Measurements from ENCODE around the gene SPRR3. TPM values are rescaled to one million over a fixed set of nuclear protein-coding genes. Genes with fewer than 3 reads are reported as not detected.
A peak's percentile ranks its signal among the peaks of the same experiment; 100 is the strongest.

Gene SPRR3
- total RNA-seq, 4 donors from 2014 or later, result not detected

DNA sequence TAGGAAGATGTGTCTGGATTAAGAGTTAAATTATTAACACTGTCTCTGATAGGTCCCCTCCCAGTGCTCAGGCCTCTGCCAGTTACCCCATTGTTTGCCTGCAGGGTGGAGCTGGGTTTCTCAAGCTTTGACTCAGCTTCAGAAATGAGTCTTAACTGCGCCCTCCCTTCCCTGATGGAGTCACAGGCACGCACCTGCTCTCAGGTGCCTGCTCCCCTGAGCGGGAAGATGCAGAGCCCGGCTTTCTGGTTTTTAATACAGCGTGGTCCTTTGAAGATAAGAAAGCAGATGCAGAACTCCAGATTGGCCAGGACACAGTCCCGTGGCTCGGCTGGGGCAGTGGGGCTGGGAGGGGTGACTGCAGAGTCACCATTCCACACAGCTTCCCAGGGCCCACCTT, 34.3 kb upstream of the SPRR3 start:
- H3K4me1 ChIP-seq, result peaks cover 5% of the 10 kb centered on the region
- H3K4me3 ChIP-seq, result no peak overlapping the region
- H3K36me3 ChIP-seq, result no peaks in the 10 kb centered on the region
- H3K9me3 ChIP-seq, result no peaks in the 10 kb centered on the region
- no peak for DNase-seq (ENCODE audit: low spot score in 2 of 2)
- no peak for TF ChIP-seq POLR2AphosphoS5 (IDR thresholded peaks at IDR 0.05)
- TF ChIP-seq EP300 (IDR thresholded peaks at IDR 0.05), result no peak
- TF ChIP-seq, protein P1, sequence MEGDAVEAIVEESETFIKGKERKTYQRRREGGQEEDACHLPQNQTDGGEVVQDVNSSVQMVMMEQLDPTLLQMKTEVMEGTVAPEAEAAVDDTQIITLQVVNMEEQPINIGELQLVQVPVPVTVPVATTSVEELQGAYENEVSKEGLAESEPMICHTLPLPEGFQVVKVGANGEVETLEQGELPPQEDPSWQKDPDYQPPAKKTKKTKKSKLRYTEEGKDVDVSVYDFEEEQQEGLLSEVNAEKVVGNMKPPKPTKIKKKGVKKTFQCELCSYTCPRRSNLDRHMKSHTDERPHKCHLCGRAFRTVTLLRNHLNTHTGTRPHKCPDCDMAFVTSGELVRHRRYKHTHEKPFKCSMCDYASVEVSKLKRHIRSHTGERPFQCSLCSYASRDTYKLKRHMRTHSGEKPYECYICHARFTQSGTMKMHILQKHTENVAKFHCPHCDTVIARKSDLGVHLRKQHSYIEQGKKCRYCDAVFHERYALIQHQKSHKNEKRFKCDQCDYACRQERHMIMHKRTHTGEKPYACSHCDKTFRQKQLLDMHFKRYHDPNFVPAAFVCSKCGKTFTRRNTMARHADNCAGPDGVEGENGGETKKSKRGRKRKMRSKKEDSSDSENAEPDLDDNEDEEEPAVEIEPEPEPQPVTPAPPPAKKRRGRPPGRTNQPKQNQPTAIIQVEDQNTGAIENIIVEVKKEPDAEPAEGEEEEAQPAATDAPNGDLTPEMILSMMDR (IDR thresholded peaks at IDR 0.05), result no peak
- no peak for TF ChIP-seq POLR2A (IDR thresholded peaks at IDR 0.05)
- H3K27ac ChIP-seq, result peak overlapping the region; percentile 57
- no peaks in the 10 kb centered on the region for H3K27me3 ChIP-seq
- WGBS, result 46% methylated on average over 7 of the region's 7 CpGs

DNA sequence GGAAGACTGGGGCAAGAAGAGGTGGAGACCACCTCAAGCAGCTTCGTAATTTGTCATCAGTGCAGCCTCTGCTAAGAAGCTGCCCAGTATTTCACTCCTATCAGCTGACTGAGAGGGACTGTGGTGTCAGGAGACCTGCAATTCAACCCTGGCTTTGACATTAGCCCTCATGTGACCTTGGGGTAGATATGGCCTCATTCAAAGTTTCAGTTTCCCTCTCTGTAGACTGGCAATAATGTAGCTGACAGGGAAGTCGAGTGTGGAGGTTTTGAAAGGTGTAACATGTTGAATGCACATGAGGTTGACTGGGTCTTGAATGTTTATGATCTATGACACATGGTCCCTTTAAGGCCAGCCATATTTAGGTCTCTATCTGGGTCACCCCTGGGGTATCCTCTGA, 33.3 kb upstream of the SPRR3 start:
- Histone ChIP-seq H3K4me3 (no peak overlapping the region), H3K27me3 (no peaks in the 10 kb centered on the region), H3K4me1 (peaks cover 5% of the 10 kb centered on the region), H3K9me3 (no peaks in the 10 kb centered on the region), H3K27ac (no peak overlapping the region), H3K36me3 (no peaks in the 10 kb centered on the region)
- TF ChIP-seq, protein P1 (IDR thresholded peaks at IDR 0.05), result no peak
- TF ChIP-seq EP300 (IDR thresholded peaks at IDR 0.05) (no peak), POLR2AphosphoS5 (IDR thresholded peaks at IDR 0.05) (no peak), POLR2A (IDR thresholded peaks at IDR 0.05) (no peak)
- DNase-seq (ENCODE audit: low spot score in 2 of 2), result no peak
- 68% methylated on average over 2 of the region's 2 CpGs for WGBS

DNA sequence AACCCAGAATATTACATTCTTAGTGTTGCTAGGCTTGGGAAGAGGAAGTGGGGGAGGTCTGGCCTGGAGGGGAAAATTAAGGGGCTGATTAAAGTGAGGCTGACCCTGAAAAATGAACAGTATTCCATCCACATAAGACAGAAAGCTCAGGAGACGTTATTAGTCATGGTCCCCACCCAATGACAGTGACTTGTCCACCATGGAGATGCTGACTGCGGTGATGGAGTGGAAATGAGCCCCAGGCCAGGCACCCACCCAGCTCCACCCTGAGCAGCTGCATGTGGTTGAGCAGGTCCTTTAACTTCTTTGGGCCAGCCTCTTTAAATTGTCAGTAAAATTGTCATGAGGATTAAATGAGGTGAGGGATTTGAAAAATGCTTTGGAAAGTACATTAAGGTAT, 32.5 kb upstream of the SPRR3 start:
- no peaks in the 10 kb centered on the region for H3K9me3 ChIP-seq
- no peak for DNase-seq (ENCODE audit: low spot score in 2 of 2)
- WGBS, result 40% methylated on average over 2 of the region's 2 CpGs

DNA sequence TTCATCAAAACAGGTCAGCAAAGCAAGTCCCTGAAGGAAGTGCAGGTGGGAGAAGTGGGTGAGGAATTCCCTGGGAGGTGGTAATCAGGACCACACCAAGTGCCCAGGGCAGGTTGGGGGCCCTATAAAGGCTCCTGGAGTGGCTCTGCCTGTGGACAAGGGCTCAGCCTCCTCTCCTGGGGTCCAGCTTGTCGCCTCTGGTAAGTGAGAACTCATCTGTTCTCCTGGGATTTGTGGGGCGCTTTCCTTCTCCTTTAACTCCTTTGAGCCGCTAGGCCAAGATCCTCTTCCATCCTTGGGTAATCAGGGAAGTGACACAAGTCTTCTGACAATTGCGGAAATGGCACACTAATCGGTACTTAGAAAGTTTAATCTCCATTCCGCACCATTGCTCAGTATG, 31.1 kb upstream of the SPRR3 start, which contains the start of gene SPRR4:
Gene SPRR4, plus strand, starts transcription at position 154 of the 400 bp plus-strand sequence. CDS start 1,243 bp downstream, outside the sequence.
- H3K4me1 ChIP-seq, result peaks cover 5% of the 10 kb centered on the region
- no peaks in the 10 kb centered on the region for H3K27me3 ChIP-seq
- TF ChIP-seq POLR2A (IDR thresholded peaks at IDR 0.05), result no peak
- no peaks in the 10 kb centered on the region for H3K9me3 ChIP-seq
- no peak within 1 kb of the TSS for H3K4me3 ChIP-seq
- no peak within 1 kb of the TSS for H3K27ac ChIP-seq
- WGBS, result 94% methylated on average over 6 of the region's 6 CpGs
- no peak for DNase-seq (ENCODE audit: low spot score in 2 of 2)
- H3K36me3 ChIP-seq, result no peaks in the 10 kb centered on the region

More for the DNA sequence above, 32.5 kb upstream of the SPRR3 start:
- Histone ChIP-seq H3K36me3 (no peaks in the 10 kb centered on the region), H3K4me1 (peaks cover 5% of the 10 kb centered on the region), H3K27ac (no peak overlapping the region), H3K27me3 (no peaks in the 10 kb centered on the region), H3K4me3 (no peak overlapping the region)
- TF ChIP-seq POLR2A (IDR thresholded peaks at IDR 0.05) (no peak), POLR2AphosphoS5 (IDR thresholded peaks at IDR 0.05) (no peak), EP300 (IDR thresholded peaks at IDR 0.05) (no peak)
- TF ChIP-seq, protein P1 (IDR thresholded peaks at IDR 0.05), result no peak

DNA sequence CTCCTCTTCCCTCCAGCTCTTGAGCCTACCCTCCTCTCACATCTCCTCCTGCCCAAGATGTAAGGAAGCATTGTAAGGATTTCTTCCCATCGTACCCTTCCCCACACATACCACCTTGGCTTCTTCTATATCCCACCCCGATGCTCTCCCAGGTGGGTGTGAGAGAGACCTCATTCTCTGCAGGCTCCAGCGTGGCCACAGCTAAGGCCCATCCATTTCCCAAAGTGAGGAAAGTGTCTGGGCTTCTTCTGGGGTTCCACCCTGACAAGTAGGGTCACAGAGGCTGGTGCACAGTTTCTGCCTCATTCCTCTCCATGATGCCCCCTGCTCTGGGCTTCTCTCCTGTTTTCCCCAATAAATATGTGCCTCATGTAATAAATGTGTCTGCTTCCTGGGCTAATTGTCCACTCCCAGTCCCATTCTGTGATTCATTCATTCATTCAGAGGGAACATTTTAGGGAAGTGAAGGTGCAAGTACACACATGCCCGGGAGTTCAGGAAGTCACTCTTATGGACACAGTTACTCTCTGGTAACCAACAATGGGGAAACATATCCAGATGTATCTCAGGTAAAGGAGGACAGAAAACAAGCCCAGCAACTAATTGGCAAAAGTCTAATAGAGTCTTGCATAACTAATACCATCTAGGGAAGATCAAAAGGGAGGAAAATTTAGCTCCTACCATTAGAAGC, 29.2 kb upstream of the SPRR3 start:
- H3K27ac ChIP-seq, result no peak overlapping the region
- DNase-seq (ENCODE audit: low spot score in 2 of 2), result no peak
- TF ChIP-seq EP300 (IDR thresholded peaks at IDR 0.05) (no peak), POLR2AphosphoS5 (IDR thresholded peaks at IDR 0.05) (no peak), POLR2A (IDR thresholded peaks at IDR 0.05) (no peak)
- TF ChIP-seq, protein P1 (IDR thresholded peaks at IDR 0.05), result no peak
- H3K36me3 ChIP-seq, result no peaks in the 10 kb centered on the region
- H3K4me1 ChIP-seq, result peaks cover 3% of the 10 kb centered on the region
- no peaks in the 10 kb centered on the region for H3K27me3 ChIP-seq
- H3K9me3 ChIP-seq, result no peaks in the 10 kb centered on the region
- WGBS, result 86% methylated on average over 4 of the region's 4 CpGs
- no peak overlapping the region for H3K4me3 ChIP-seq
